HG03460 (cell line): ENCODE data around the gene GRP.

ENCODE experiments used
- ATAC-seq: cut with Tn5 transposase; IDR thresholded peaks from one replicate; pipeline ENCODE4 v1.9.1; 2021; ENCODE audit not compliant: unreplicated experiment

GRP gene

GRCh38 chr18:59219672-59220163 is at the start of gene GRP:
Gene GRP, plus strand, starts transcription at chr18:59220158. Its CDS starts 108 bp downstream, at chr18:59220266.
- ATAC-seq = no peak

DNA sequence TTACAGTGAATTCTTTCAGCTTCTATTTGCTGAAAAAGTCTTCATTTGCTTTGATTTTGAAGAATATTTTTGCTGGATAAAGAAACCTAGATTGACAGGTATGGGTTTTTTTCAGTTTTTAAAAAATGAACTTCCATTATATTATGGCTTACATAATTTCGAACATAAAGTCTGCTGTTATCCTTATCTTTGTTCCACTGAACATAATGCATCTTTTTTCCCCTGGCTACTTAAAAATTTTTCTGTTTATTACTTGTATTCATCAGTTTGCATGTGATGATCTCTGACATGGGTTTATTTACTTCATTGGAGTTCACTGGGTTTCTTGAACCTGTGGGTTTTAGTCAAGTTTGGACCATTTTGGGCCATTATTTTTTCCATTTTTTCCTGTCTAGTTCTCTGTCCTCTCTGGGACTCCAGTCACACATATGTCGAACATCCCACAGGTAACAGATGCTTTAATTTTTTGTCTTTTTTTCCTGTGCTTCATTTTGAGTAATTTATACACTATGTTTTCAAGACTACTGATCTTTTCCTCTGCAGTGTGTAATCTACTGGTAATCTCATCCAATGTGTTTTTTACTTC is 47.2 kb upstream of the GRP start:
- ATAC-seq = no peak

GRCh38 chr18:59177485-59177884 is 42.5 kb upstream of the GRP start:
- ATAC-seq = no peak

- ATAC-seq = no peak
Observed at GRCh38 chr18:59180150-59180845, 39.7 kb upstream of the GRP start.

DNA sequence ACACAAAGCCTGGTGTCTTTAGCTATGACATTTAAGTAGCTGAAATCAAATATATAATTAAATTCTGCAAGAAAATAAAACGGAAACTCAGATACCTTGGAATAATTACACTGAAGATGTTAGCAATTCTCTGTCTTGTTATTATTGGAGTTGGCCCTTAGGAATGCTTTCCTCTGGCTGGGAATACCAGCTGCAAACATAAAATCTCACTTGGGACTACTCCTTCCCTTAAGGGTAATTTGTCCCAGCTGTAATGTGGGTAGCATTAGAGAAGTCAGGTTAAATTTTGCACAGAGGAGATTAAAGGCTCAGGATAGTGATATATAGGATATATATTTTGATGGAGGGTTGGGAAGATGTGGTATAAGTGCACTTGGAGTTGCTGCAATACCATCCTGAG is 37.3 kb upstream of the GRP start:
- no peak for ATAC-seq

- ATAC-seq = no peak
Observed at GRCh38 chr18:59189008-59189407, 30.9 kb upstream of the GRP start.

- ATAC-seq = no peak
Observed at GRCh38 chr18:59189746-59190145, 30.2 kb upstream of the GRP start.

DNA sequence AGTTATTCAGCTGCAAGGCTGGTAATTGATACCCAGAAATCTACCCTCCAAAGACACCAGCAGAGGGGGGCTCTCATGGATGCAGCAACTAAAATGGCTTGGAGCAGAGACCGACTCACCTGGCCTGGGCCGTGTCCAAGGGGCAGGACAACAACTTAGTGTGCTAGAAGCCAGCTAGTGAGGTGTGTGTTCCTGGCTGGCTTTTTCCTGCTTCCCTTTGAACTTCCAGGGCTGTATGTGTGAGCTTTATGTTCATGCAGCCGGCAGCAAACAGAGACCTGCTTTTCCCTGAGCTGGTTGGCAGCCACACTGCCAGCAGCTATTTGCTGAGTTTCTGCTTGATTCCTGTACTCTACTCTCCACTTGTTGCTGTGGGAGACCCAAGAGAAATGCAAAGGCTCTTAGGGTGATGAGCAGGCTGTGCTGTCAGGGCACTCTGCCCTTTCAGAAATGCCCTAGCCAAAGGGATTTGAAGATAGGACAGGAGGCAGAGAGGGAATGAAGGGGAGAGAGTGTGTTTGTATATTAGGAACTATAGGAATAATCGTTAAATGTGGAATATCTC is 23.7 kb upstream of the GRP start:
- no peak for ATAC-seq

GRCh38 chr18:59197636-59198035 is 22.3 kb upstream of the GRP start:
- no peak for ATAC-seq

DNA sequence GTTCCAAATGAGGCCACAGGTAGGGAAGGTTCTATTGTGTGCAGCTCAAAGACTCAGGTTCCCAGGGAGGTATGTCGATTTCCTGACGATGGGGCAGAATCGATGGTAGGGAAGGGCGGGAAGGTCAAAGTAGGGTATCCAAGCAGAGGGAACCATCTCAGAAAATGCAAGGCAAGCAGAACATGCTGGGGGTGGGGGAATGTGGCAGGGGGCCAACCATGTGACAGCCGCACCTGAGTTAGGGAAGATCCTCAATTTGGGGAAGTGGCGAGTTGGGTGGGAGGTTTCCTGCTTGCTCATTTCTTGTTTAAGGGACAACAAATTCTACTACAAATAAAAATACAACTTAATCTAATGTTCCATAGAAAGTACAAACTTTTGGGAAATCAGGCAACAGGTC is 21.7 kb upstream of the GRP start:
- no peak for ATAC-seq

DNA sequence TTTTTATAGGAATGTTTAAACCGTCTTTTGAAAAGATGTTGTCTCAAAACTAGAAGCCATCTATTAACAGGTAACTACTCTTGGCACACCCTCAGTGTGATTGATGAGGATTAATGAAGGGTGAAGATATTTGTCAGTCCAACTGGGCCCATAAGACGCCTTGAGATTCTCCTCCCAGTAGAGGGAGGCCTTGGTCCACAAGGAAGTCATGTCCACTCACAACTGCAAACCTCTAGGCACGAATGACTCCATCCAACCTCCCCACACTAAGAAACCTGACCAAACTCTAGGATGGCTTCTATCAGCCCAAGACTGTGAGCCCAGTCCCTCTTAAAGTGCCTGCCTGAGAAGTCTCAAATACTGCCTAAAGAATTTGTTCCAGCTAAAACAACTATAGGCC is 19.2 kb upstream of the GRP start:
- no peak for ATAC-seq

- ATAC-seq = no peak
Observed at GRCh38 chr18:59202258-59202820, 17.6 kb upstream of the GRP start.

- no peak for ATAC-seq
Observed at GRCh38 chr18:59207506-59207905, 12.5 kb upstream of the GRP start.

GRCh38 chr18:59208602-59209125 is 11.3 kb upstream of the GRP start:
- no peak for ATAC-seq

- no peak for ATAC-seq
Observed at GRCh38 chr18:59210299-59210698, 9.7 kb upstream of the GRP start.

DNA sequence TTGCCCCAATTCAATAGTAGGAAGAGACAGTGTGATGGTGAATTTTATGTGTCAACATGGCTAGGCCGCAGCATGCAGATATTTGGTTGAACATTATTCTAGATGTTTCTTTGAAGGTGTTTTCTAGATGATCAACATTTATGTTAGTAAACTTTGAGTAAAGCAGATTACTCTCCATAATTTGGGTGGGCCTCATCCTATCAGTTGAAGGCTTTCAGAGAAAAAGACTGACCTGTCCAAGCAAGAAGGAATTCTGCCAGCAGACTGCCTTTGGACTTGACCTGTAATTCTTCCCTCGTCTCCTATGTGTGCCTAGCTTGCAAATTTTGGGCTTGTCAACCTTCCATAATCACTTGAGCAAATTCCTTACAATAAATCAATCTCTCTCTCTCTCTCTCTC is 8.3 kb upstream of the GRP start:
- ATAC-seq = no peak

DNA sequence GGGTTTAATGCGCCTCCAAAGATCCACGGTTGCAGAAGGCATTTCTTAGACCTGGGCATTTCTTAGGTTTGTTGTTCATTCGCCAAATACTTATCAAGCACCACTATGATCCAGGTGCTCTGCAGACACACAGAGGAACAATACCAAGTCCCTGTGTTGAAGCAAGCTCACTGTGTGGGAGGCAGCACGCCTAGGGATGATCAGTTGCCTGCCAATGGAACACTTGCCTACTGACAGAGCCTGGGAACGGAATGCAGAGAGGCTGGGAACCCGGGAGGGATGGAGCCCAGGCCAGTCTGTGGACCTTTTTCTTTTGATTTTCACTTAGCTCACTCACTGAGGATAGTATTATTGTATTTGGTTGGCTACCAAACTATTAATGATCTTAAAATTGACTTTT is 1.9 kb upstream of the GRP start:
- ATAC-seq = no peak

DNA sequence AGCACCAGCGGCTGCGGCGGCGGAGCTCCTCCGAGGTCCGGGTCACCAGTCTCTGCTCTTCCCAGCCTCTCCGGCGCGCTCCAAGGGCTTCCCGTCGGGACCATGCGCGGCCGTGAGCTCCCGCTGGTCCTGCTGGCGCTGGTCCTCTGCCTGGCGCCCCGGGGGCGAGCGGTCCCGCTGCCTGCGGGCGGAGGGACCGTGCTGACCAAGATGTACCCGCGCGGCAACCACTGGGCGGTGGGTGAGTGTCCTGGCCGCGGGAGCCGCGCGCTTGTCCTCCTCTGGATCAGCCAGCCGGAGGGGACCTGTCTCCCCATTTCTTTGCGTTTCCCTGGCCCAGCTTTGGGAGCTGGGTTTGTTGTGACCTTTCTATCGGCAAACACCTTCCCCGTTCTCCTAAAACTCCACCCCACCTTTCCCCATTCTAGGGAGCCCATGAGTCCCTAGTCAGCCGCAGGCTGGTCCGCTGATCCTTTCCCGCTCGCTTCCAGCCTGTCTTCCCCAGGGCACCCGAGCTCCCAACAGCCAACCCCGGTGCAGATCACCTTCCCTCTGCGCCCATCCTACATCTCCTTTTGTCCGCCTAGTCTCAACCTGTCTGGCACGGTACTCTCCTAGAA is 316 bp downstream of the GRP start:
- no peak for ATAC-seq

DNA sequence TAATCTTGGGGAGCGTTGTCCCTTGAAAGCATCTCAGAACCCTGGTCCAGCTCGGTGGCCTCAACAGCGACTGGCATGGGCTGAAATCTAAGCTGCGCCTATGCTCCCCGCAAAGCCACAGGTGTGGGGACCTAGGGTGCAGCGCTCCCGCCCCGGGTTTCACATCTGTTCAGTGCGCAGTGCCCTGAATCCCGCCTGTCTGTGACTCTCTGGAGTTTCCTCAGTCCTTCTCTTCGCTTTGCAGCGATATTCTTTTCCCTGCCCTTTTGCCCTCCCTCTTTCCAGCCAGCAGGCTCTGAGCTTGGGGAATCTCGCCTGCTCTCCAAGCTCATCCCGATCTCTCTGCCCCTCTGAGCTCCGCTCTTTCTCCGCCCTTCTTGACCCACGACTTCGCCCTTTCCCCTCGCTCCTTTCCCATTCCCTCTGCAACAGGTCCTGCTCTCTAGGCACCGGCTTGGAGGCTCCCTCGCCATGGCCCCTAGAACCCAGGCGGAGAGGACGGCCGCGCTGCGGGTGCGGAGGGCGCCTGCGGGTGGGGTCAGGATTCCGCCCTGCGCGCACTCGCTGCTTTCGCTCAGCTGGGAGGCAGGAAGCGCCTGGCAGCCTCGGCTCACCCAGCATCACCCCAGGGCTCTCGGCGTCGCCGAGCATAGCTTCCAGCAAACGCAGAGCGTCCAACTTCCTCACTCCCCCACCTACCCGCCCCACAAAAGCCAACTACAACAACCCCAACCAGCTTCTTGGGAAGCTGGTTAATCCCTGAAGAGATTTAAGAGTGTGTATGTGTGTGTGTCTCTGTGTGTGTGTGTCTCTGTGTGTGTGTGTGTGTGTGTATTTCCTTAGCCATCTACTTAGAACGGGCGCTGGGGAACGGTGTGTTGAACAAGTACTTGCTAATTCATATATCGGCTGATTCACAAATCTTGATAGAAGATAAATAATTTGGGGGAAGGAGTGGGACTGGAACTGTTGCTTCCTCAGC is 1.1 kb downstream of the GRP start:
- no peak for ATAC-seq

DNA sequence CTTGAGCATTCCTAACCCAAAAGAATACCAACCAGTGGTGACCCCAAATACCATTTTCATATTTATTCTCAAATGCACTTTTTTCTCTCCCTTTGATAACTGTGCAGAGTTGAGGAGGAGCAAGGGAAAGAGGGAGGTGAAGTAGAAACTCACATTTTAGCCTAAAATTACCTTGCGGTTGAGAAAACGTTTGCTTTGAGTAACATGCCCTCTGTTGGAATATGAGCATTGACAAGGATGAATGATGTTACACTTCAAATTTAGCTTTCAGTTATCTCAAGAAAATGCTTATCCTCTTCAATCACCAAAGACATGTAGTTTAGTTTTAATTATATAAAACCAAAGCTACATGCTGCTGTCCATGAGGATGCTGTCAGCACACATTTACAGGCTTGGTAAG is 2.4 kb downstream of the GRP start:
- no peak for ATAC-seq
